ENCODE results near the gene FAM222A.

GRCh38 chr12:109718390-109718789 lies 4.8 kb downstream of the FAM222A start:
- TF ChIP-seq CTCF (conservative IDR thresholded peaks at IDR 0.05) (no peak), EZH2 (IDR thresholded peaks at IDR 0.05; ENCODE audit: low read depth) (no peak)

All from PC-9 (cell line).